ENCODE data around the gene TAF6L. TPM values are rescaled to one million over a fixed set of nuclear protein-coding genes. Genes with fewer than 3 reads are reported as not detected.

TAF6L gene
- total and polyA plus RNA-seq, 9 of the 15 experiments (the other 6 are each of a cell fraction or from before 2014, with no cell fraction given), result 0.04 to 45.5 (median 20.8) TPM

DNA sequence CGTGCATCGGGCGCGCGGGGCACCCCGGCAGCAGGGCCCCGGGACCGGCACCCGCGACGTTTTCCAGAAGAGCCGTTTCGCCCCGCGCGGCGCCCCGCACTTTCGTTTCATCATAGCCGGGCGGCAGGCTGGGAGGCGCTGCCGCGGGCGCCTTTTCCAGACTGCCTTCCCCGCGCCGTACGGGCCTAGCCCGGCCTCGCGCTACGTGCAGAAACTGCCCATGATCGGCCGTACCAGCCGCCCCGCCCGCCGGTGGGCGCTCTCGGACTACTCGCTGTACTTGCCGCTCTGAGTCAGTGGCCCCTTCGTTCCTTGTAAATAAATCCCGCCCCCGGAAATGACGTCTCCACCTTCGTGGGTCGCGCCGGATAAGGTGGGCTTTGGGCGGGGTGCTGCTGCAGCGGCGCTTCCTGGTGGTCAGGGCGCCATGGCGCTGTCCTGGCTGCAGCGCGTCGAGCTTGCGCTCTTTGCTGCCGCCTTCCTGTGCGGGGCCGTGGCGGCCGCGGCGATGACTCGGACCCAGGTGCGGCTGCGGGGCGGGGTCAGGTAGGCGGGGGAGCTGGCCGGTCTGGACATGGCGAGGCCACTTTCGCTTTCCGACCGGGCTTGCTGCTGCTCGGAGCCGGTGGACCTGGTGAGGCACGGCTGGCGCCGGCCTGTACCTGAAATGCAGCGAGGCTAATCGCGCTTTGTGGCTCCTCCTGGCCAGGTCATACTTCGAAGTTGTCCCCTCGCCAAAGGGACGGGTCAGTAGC is 16.0 kb downstream of the TAF6L start, which contains the start of gene TMEM179B (continued):
- TF ChIP-seq, protein P1, sequence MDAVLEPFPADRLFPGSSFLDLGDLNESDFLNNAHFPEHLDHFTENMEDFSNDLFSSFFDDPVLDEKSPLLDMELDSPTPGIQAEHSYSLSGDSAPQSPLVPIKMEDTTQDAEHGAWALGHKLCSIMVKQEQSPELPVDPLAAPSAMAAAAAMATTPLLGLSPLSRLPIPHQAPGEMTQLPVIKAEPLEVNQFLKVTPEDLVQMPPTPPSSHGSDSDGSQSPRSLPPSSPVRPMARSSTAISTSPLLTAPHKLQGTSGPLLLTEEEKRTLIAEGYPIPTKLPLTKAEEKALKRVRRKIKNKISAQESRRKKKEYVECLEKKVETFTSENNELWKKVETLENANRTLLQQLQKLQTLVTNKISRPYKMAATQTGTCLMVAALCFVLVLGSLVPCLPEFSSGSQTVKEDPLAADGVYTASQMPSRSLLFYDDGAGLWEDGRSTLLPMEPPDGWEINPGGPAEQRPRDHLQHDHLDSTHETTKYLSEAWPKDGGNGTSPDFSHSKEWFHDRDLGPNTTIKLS (IDR thresholded peaks at IDR 0.05; ENCODE audit: borderline replicate concordance, low read depth), result peak; percentile 58; the same call in 1 of the 2 replicates
- TF ChIP-seq RBM14 (IDR thresholded peaks at IDR 0.05; ENCODE audit: borderline replicate concordance, insufficient read depth, low read depth, low read length) (0 out of 2 replicates have a peak, but pooled peaks have one; percentile 46), EP300 (IDR thresholded peaks at IDR 0.05; ENCODE audit: low read length) (no peak), KDM2B (CRISPR knock-in tag; IDR thresholded peaks at IDR 0.05) (peak; percentile 17; the same call in 1 of the 2 replicates), TRIM24 (IDR thresholded peaks at IDR 0.05) (peak in 1 of 2 experiments; percentile 9; a peak in 1 of 4 replicates), L3MBTL2 (IDR thresholded peaks at IDR 0.05) (peak; percentile 63; the same call in 1 of the 2 replicates), NONO (IDR thresholded peaks at IDR 0.05; ENCODE audit: low read depth in 2 of 2, low read length in 1 of 2) (peak; percentile 50 to 68; a peak in 2 of 4 replicates), HDAC1 (IDR thresholded peaks at IDR 0.05) (peak in 1 of 2 experiments; percentile 93; a peak in 2 of 4 replicates), ZNF589 (CRISPR knock-in tag; IDR thresholded peaks at IDR 0.05; ENCODE audit: low read depth) (peak; percentile 57; the same call in 1 of the 2 replicates)
- TF ChIP-seq, protein P2, sequence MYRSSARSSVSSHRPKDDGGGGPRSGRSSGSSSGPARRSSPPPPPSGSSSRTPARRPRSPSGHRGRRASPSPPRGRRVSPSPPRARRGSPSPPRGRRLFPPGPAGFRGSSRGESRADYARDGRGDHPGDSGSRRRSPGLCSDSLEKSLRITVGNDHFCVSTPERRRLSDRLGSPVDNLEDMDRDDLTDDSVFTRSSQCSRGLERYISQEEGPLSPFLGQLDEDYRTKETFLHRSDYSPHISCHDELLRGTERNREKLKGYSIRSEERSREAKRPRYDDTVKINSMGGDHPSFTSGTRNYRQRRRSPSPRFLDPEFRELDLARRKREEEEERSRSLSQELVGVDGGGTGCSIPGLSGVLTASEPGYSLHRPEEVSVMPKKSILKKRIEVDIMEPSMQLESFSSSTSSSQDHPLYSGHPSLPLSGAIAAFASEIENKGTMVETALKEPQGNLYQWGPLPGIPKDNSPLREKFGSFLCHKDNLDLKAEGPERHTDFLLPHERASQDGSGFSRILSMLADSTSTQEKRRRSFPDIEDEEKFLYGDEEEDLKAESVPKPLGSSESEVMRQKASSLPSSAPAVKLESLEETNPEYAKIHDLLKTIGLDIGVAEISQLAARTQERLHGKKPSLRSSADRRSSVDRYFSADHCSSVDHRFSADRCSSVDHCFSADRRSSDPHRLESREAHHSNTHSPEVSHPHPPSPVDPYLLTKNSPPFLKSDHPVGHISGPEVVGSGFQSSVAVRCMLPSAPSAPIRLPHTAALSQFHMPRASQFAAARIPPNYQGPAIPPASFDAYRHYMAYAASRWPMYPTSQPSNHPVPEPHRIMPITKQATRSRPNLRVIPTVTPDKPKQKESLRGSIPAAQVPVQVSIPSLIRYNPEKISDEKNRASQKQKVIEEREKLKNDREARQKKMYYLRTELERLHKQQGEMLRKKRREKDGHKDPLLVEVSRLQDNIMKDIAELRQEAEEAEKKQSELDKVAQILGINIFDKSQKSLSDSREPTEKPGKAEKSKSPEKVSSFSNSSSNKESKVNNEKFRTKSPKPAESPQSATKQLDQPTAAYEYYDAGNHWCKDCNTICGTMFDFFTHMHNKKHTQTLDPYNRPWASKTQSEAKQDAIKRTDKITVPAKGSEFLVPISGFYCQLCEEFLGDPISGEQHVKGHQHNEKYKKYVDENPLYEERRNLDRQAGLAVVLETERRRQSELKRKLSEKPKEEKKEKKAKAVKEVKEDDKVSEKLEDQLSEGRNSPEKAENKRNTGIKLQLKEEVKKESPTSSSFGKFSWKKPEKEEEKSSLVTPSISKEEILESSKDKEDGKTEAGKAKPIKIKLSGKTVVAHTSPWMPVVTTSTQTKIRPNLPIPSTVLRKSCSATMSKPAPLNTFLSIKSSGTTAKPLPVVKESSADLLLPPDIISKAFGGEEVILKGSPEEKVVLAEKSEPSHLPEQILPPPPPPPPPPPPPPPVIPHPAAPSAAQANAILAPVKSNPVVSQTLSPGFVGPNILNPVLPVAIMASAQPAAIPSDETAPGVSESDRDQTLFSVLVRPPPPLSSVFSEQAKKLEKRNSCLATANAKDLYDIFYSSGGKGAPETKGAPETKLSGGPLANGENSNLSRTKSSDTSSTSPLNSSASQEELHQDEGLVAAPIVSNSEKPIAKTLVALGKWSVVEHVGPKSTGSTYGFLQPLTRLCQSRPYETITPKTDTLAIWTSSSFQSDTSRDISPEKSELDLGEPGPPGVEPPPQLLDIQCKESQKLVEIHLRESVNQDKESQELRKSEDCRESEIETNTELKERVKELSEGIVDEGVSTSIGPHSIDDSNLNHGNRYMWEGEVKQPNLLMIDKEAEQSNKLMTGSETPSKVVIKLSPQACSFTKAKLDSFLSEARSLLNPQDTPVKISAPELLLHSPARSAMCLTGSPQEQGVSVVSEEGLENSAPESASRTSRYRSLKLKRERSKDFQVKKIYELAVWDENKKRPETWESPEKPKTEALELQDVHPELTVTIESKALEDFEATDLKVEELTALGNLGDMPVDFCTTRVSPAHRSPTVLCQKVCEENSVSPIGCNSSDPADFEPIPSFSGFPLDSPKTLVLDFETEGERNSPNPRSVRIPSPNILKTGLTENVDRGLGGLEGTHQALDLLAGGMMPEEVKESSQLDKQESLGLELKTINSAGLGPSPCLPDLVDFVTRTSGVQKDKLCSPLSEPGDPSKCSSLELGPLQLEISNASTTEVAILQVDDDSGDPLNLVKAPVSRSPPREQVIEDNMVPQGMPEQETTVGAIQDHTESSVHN (IDR thresholded peaks at IDR 0.05; ENCODE audit: borderline replicate concordance in 1 of 2, low read depth in 1 of 2), result no peak
- TF ChIP-seq, protein P3, sequence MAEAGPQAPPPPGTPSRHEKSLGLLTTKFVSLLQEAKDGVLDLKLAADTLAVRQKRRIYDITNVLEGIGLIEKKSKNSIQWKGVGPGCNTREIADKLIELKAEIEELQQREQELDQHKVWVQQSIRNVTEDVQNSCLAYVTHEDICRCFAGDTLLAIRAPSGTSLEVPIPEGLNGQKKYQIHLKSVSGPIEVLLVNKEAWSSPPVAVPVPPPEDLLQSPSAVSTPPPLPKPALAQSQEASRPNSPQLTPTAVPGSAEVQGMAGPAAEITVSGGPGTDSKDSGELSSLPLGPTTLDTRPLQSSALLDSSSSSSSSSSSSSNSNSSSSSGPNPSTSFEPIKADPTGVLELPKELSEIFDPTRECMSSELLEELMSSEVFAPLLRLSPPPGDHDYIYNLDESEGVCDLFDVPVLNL (CRISPR knock-in tag; IDR thresholded peaks at IDR 0.05; ENCODE audit: low read depth), result peak; percentile 74
- TF ChIP-seq, protein P4, sequence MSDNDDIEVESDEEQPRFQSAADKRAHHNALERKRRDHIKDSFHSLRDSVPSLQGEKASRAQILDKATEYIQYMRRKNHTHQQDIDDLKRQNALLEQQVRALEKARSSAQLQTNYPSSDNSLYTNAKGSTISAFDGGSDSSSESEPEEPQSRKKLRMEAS (CRISPR knock-in tag; IDR thresholded peaks at IDR 0.05), result peak; percentile 91
